GM19468 (cell line): ENCODE measurements around the gene ENO3.

Source experiments
- ATAC-seq: cut with Tn5 transposase; IDR thresholded peaks from one replicate; pipeline ENCODE4 v1.9.1; 2021; ENCODE audit warnings: mild to moderate bottlenecking, moderate library complexity, moderate number of reproducible peaks; ENCODE audit not compliant: unreplicated experiment; ENCODE audit errors: extremely low read depth

ENO3 gene

GRCh38 chr17:4948166-4948930 is 2.6 kb upstream of the ENO3 start, which contains the start of gene PFN1:
PFN1 (minus strand) TSS chr17:4948530; CDS start chr17:4948394, 136 bp downstream.
- no peak for ATAC-seq

GRCh38 chr17:4948931-4949320 is 2.0 kb upstream of the ENO3 start:
- no peak for ATAC-seq

DNA sequence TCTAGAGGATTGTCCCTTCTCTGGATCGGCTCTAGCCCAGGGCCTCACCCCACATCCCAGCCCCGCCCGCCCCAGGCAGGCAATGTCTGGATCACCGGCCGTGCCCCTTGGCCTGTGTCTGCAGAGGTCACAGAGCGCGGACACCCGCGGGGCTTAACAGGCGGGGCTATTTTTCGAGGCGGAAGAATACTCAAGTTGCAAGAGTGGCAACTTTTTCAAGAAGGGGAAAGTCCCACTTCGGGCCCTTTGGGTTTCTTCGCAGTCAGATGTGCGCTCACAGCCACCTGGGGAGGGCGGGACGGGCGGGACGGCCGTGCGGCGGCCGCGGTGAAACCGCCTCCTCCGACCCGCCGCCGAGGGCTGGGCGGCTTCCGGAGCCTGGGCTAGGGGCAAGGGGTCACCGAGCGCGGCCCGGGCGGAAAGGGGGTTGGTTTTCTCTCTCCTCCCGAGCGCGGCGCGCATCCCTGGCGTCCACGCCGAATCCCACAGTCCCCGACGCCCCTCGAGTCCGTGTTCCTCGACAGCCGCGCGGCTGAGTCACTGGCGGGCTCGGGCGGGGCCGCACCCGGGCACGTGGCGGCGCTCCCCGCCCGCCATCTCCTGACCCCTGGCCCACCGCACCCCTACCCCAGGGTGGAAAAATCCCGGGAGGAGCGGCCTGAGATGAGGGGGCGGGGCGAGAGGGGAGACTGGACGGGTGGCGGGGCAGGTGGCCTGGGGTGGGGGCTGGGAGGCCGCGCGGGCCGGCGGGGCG is 1.4 kb upstream of the ENO3 start:
- no peak for ATAC-seq

DNA sequence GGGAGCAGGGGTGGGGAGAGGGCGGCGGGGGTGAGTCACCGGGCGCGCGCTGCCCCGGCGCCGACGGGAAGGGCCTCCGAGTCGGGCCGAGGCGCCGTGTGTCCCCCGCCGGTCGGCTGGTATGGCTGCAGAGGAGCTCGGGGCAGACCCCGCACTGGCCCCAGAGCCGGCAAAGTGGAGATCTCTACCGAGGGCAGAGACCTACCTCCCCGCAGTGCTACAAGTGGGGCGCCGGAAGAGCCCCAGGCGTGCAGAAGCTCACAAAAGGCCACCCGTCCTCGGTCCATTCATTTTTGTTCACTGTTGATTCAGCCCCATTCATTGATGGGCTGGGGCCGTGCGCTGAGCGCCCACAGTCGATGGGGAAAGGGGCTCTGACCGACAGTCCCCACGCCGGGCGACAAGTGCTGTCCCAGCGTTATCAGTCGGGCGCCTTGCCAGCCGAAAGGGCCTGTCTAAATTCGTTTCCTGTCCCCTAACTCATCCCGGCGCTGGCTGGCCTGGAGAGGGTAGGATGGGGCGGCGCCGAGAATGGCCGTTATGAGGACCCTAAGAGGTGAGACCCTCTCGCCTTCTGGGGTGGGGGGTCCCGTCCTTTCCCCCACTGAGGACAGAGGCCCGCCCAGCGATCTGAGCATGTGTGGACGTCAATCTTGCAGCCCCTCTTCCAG is 709 bp upstream of the ENO3 start:
- ATAC-seq = no peak

- no peak for ATAC-seq
Observed at GRCh38 chr17:4951486-4951885, 567 bp downstream of the ENO3 start.

GRCh38 chr17:4953451-4953961 is 2.6 kb downstream of the ENO3 start:
- ATAC-seq = no peak

GRCh38 chr17:4955091-4955490 is 4.2 kb downstream of the ENO3 start:
- no peak for ATAC-seq

- no peak for ATAC-seq
Observed at GRCh38 chr17:4956493-4957061, 5.7 kb downstream of the ENO3 start.

- ATAC-seq = no peak
Observed at GRCh38 chr17:4958102-4958501, 7.2 kb downstream of the ENO3 start.

GRCh38 chr17:4959261-4959965 is 8.5 kb downstream of the ENO3 start:
- no peak for ATAC-seq

GRCh38 chr17:4960279-4960922 is 9.5 kb downstream of the ENO3 start:
- no peak for ATAC-seq

DNA sequence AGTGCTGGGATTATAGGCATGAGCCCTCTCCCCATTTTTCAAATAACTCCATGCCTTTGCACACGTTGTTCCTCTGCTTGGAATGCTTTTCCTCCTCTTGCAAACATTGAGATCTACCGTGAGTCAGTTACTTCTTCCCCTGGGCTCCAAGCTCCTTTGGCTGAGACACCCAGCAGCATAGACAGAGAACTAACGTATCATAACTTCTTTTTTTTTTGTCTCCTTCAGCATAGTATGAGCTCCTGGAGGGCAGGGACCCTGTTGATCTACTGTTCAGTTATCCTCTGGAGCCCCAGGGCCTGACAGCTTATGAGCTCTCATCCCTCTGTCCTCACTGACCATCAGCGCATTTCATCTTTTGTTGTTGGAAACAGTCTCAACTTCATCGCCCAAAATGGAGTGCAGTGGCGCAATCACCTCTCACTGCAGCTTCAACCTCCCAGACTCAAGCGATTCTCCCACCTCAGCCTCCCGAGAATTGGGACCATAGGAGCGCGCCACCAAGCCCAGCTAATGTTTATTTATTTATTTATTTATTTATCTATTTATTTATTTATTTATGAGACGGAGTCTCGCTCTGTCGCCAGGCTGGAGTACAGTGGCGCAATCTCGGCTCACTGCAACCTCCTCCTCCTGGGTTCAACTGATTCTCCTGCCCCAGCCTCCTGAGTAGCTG is 14.5 kb downstream of the ENO3 start:
- no peak for ATAC-seq

GRCh38 chr17:4966844-4967538 is 16.1 kb downstream of the ENO3 start:
- ATAC-seq = peak; percentile 75

DNA sequence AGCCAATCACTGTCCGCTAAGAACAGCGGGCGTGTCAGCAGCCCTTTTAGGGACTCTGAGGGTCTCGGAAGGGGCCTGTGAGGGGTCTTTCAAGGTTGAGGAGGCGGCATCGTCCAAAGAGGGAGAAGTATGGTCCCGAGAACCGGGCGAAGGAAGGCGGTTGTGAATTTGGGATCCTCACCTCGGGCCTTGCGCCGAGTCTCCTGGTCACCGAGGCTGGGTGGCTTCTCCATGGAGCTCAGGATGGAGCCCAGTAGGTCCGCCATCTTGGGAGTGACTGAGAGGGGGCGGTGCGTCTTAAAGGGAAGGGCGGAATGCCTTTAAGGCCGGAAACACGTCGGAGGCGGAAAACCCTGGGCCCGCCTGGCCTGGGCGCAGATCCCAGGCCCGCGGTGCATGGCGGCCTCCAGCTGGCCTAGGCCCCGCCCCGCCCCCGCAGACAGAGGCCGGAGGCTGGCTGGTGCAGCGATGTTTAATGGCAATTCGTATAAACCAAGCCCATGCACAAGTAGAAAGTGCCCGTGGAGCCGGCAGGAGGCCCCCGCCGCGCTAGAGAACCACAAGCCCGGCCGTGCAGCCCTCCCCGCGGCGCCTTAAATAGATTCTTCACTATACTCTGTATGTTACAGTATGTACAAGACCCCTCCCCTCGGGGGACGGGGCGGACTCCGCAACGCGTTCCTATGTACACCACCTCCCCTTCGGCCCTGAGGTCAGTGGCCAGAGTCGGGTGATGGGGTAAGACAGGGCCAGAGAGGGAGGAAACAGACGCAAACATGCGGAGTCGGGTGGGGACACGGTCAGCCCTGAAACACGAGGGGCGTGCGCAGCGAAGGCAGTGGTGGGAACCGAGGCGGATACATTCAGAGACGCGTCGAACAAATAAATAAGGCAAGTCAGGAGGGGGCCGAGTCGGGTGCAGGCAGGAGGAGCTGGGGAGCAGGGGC is 16.9 kb downstream of the ENO3 start, which contains the start of gene SPAG7:
Gene SPAG7, minus strand, starts transcription at position 279 of the 947 bp plus-strand sequence. Its CDS starts 13 bp downstream, at position 266.
- peak; percentile 44 for ATAC-seq

- no peak for ATAC-seq
Observed at GRCh38 chr17:4968486-4969046, 17.6 kb downstream of the ENO3 start.

- ATAC-seq = no peak
Observed at GRCh38 chr17:4969047-4969550, 18.2 kb downstream of the ENO3 start.
